ENCODE data around the gene DLGAP5.

DLGAP5 gene

GRCh38 chr14:55120571-55121495 is 70.6 kb downstream of the DLGAP5 start:
- Histone ChIP-seq H3K27ac (ENCODE audit: low read depth, low read length, poor library complexity, severe bottlenecking) (no peak overlapping the region), H3K27me3 (ENCODE audit: insufficient read depth, low read length) (no peaks in the 10 kb centered on the region), H3K4me2 (ENCODE audit: low read length) (no peak overlapping the region), H2AFZ (ENCODE audit: low read length) (no peak overlapping the region), H3K9ac (ENCODE audit: low read length) (no peak overlapping the region), H3F3A (ENCODE audit: insufficient read depth, low read length) (no peaks in the 10 kb centered on the region), H3K9me3 (ENCODE audit: low read length) (no peaks in the 10 kb centered on the region), H3K36me3 (ENCODE audit: insufficient read depth, low read length) (no peaks in the 10 kb centered on the region), H3K79me2 (ENCODE audit: insufficient read depth, low read length) (no peaks in the 10 kb centered on the region), H4K20me1 (ENCODE audit: insufficient read depth, low read length) (no peaks in the 10 kb centered on the region), H3K4me3 (ENCODE audit: low read depth, low read length, poor library complexity, severe bottlenecking) (no peak overlapping the region), H3K9me2 (ENCODE audit: low read depth, low read length) (no peaks in the 10 kb centered on the region), H3K4me1 (ENCODE audit: insufficient read depth, low read length, severe bottlenecking) (no peaks in the 10 kb centered on the region)
- TF ChIP-seq, protein P1, sequence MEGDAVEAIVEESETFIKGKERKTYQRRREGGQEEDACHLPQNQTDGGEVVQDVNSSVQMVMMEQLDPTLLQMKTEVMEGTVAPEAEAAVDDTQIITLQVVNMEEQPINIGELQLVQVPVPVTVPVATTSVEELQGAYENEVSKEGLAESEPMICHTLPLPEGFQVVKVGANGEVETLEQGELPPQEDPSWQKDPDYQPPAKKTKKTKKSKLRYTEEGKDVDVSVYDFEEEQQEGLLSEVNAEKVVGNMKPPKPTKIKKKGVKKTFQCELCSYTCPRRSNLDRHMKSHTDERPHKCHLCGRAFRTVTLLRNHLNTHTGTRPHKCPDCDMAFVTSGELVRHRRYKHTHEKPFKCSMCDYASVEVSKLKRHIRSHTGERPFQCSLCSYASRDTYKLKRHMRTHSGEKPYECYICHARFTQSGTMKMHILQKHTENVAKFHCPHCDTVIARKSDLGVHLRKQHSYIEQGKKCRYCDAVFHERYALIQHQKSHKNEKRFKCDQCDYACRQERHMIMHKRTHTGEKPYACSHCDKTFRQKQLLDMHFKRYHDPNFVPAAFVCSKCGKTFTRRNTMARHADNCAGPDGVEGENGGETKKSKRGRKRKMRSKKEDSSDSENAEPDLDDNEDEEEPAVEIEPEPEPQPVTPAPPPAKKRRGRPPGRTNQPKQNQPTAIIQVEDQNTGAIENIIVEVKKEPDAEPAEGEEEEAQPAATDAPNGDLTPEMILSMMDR (IDR thresholded peaks at IDR 0.05; ENCODE audit: low read length): no peak
- TF ChIP-seq EZH2 (IDR thresholded peaks at IDR 0.05; ENCODE audit: borderline replicate concordance, low read length): no peak

GRCh38 chr14:55118761-55119160 is 72.6 kb downstream of the DLGAP5 start:
- H3K9ac ChIP-seq (ENCODE audit: low read length): no peak overlapping the region
- H3K27me3 ChIP-seq (ENCODE audit: insufficient read depth, low read length): no peaks in the 10 kb centered on the region
- H3K9me3 ChIP-seq (ENCODE audit: low read length): no peaks in the 10 kb centered on the region
- no peaks in the 10 kb centered on the region for H3K9me2 ChIP-seq (ENCODE audit: low read depth, low read length)
- H2AFZ ChIP-seq (ENCODE audit: low read length): no peak overlapping the region
- no peaks in the 10 kb centered on the region for H3K36me3 ChIP-seq (ENCODE audit: insufficient read depth, low read length)
- no peaks in the 10 kb centered on the region for H3F3A ChIP-seq (ENCODE audit: insufficient read depth, low read length)
- no peak overlapping the region for H3K27ac ChIP-seq (ENCODE audit: low read depth, low read length, poor library complexity, severe bottlenecking)
- no peaks in the 10 kb centered on the region for H3K79me2 ChIP-seq (ENCODE audit: insufficient read depth, low read length)
- no peak overlapping the region for H3K4me3 ChIP-seq (ENCODE audit: low read depth, low read length, poor library complexity, severe bottlenecking)
- no peaks in the 10 kb centered on the region for H4K20me1 ChIP-seq (ENCODE audit: insufficient read depth, low read length)
- no peaks in the 10 kb centered on the region for H3K4me1 ChIP-seq (ENCODE audit: insufficient read depth, low read length, severe bottlenecking)
- no peak overlapping the region for H3K4me2 ChIP-seq (ENCODE audit: low read length)
- TF ChIP-seq, protein P1 (IDR thresholded peaks at IDR 0.05; ENCODE audit: low read length): no peak
- TF ChIP-seq EZH2 (IDR thresholded peaks at IDR 0.05; ENCODE audit: borderline replicate concordance, low read length): no peak

DNA sequence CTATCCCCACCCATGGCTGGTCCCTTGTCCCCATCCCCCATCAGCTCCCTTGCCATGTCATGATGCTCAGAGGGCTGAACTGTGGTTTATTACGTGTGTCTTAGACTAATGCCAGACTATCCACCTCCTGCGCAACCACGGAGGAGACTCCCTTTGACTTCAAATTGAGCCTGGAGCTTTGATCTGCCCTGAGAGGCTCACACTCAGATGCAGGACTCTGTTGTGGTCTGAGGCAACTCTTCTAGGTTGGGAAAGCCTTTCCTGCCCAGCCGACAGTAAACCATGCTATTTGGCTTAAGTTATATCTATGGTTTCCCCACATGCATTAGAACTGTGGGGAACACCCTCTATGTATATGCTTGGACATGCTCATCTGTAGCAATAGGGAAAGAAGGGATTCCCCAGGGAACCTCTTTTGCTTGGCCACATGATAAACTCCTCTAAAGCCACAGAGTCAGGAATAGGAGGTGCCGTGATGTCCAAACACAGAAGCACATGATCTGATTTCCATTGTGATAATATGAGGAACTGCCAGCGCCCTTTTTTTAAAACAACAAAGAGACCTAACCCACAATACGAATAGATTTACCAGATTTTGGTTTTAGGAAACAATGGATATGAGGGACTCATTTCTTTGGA is 73.5 kb downstream of the DLGAP5 start:
- H3K4me3 ChIP-seq (ENCODE audit: low read depth, low read length, poor library complexity, severe bottlenecking): no peak overlapping the region
- H3K36me3 ChIP-seq (ENCODE audit: insufficient read depth, low read length): no peaks in the 10 kb centered on the region
- no peaks in the 10 kb centered on the region for H3K79me2 ChIP-seq (ENCODE audit: insufficient read depth, low read length)
- H3K27ac ChIP-seq (ENCODE audit: low read depth, low read length, poor library complexity, severe bottlenecking): no peak overlapping the region
- no peaks in the 10 kb centered on the region for H3K9me3 ChIP-seq (ENCODE audit: low read length)
- H4K20me1 ChIP-seq (ENCODE audit: insufficient read depth, low read length): no peaks in the 10 kb centered on the region
- no peaks in the 10 kb centered on the region for H3K27me3 ChIP-seq (ENCODE audit: insufficient read depth, low read length)
- no peaks in the 10 kb centered on the region for H3F3A ChIP-seq (ENCODE audit: insufficient read depth, low read length)
- no peak overlapping the region for H2AFZ ChIP-seq (ENCODE audit: low read length)
- no peak overlapping the region for H3K9ac ChIP-seq (ENCODE audit: low read length)
- no peak overlapping the region for H3K4me2 ChIP-seq (ENCODE audit: low read length)
- TF ChIP-seq, protein P1 (IDR thresholded peaks at IDR 0.05; ENCODE audit: low read length): no peak
- TF ChIP-seq EZH2 (IDR thresholded peaks at IDR 0.05; ENCODE audit: borderline replicate concordance, low read length): no peak
- H3K4me1 ChIP-seq (ENCODE audit: insufficient read depth, low read length, severe bottlenecking): no peaks in the 10 kb centered on the region
- H3K9me2 ChIP-seq (ENCODE audit: low read depth, low read length): no peaks in the 10 kb centered on the region
